GM19351 (cell line): ENCODE data around the gene NRDC.
"Not testable (repeated sequence)": the region's sequence is repeated elsewhere in the genome, so short reads cannot be mapped to it uniquely, and the experiment has no call there.

Source experiments
- ATAC-seq: cut with Tn5 transposase; IDR thresholded peaks from one replicate; pipeline ENCODE4 v1.9.1; 2021; ENCODE audit warnings: mild to moderate bottlenecking, moderate library complexity; ENCODE audit not compliant: unreplicated experiment

NRDC gene

GRCh38 chr1:51842261-51842660, 36.3 kb downstream of the NRDC start:
- no peak for ATAC-seq

GRCh38 chr1:51840743-51841461, 37.6 kb downstream of the NRDC start:
- ATAC-seq: no peak

GRCh38 chr1:51840182-51840581, 38.3 kb downstream of the NRDC start:
- ATAC-seq: no peak

- ATAC-seq: no peak
Measured at GRCh38 chr1:51839094-51839493, 39.4 kb downstream of the NRDC start.

GRCh38 chr1:51837243-51837642, 41.3 kb downstream of the NRDC start:
- ATAC-seq: no peak

GRCh38 chr1:51833700-51834099, 44.8 kb downstream of the NRDC start:
- ATAC-seq: no peak

GRCh38 chr1:51829058-51829457, 49.5 kb downstream of the NRDC start:
- ATAC-seq: no peak

- no peak for ATAC-seq
Measured at GRCh38 chr1:51819810-51820209, 58.7 kb downstream of the NRDC start.

- not testable (repeated sequence) for ATAC-seq
Measured at GRCh38 chr1:51819021-51819420, 59.5 kb downstream of the NRDC start.

- no peak for ATAC-seq
Measured at GRCh38 chr1:51818487-51818886, 60.0 kb downstream of the NRDC start.

GRCh38 chr1:51814513-51814912, 64.0 kb downstream of the NRDC start:
- ATAC-seq: no peak

GRCh38 chr1:51799372-51799771, 79.2 kb downstream of the NRDC start:
- ATAC-seq: peak; percentile 80

GRCh38 chr1:51794868-51795267, 83.7 kb downstream of the NRDC start:
- no peak for ATAC-seq

GRCh38 chr1:51794260-51794659, 84.3 kb downstream of the NRDC start:
- ATAC-seq: no peak

- no peak for ATAC-seq
Measured at GRCh38 chr1:51792864-51793263, 85.7 kb downstream of the NRDC start.

GRCh38 chr1:51791888-51792287, 86.6 kb downstream of the NRDC start:
- ATAC-seq: no peak

- no peak for ATAC-seq
Measured at GRCh38 chr1:51790385-51790784, 88.1 kb downstream of the NRDC start.

GRCh38 chr1:51789342-51789741, 89.2 kb downstream of the NRDC start:
- no peak for ATAC-seq

- no peak for ATAC-seq
Measured at GRCh38 chr1:51788938-51789337, 89.6 kb downstream of the NRDC start.

- no peak for ATAC-seq
Measured at GRCh38 chr1:51784997-51785421, 93.5 kb downstream of the NRDC start.

- no peak for ATAC-seq
Measured at GRCh38 chr1:51780927-51781326, 97.6 kb downstream of the NRDC start.

- ATAC-seq: no peak
Measured at GRCh38 chr1:51776408-51776807, 102.1 kb downstream of the NRDC start.

- ATAC-seq: no peak
Measured at GRCh38 chr1:51768971-51769588, 109.4 kb downstream of the NRDC start.
